ENCODE measurements around the gene SLC35C1. TPM values are rescaled to one million over a fixed set of nuclear protein-coding genes. Genes with fewer than 3 reads are reported as not detected.

The SLC35C1 gene
- total and polyA plus RNA-seq, 2 of the 13 experiments (the other 11 are each of a cell fraction or from before 2014, with no cell fraction given), result 2.9 to 7.0 TPM

- in situ Hi-C loops (cut with HindIII; ENCODE audit: extremely low pct_ligation_motif_present, low pct_unique_long_range_greater_than_20kb), result no loop called here
- Histone ChIP-seq H3K27ac (ENCODE audit: extremely low read length, insufficient read depth, low read length) (no peak overlapping the region), H3K9ac (ENCODE audit: insufficient read depth, low read depth, low read length) (no peak overlapping the region), H3K79me2 (ENCODE audit: insufficient read depth, low read length) (no peaks in the 10 kb centered on the region), H3K27me3 (ENCODE audit: control insufficient read depth in 1 of 2, insufficient read depth in 2 of 2, low read length in 2 of 2) (peaks cover 0 to 11% of the 10 kb centered on the region in 2 experiments; a peak in 1 of 5 replicates), H3K4me3 (replicated peaks in 1 of 3; ENCODE audit: insufficient read depth in 1 of 3, low read depth in 2 of 3, low read length in 3 of 3) (no peak overlapping the region), H2AFZ (ENCODE audit: low read length) (no peak overlapping the region), H3K9me3 (ENCODE audit: low read length) (no peaks in the 10 kb centered on the region), H3K36me3 (replicated peaks in 1 of 2; ENCODE audit: control insufficient read depth in 1 of 2, insufficient read depth in 2 of 2, low read length in 2 of 2) (no peaks in the 10 kb centered on the region), H4K20me1 (ENCODE audit: insufficient read depth, low read length) (no peaks in the 10 kb centered on the region), H3K4me2 (ENCODE audit: low read depth, low read length) (no peak overlapping the region), H3K4me1 (ENCODE audit: insufficient read depth, low read length) (no peaks in the 10 kb centered on the region)
- DNase-seq (ENCODE audit: low spot score), result no peak
- no peak for TF ChIP-seq DBP (CRISPR knock-in tag; IDR thresholded peaks at IDR 0.05; ENCODE audit: not compliant biosample characterization)
- TF ChIP-seq ZNF768 (CRISPR knock-in tag; IDR thresholded peaks at IDR 0.05), result peak; percentile 36; the same call in 1 of the 2 replicates
- no peak for TF ChIP-seq ZHX1 (CRISPR knock-in tag; IDR thresholded peaks at IDR 0.05; ENCODE audit: low read depth)
- TF ChIP-seq HNF1B (CRISPR knock-in tag; IDR thresholded peaks at IDR 0.05), result no peak
- WGBS (ENCODE audit: low lambda C conversion rate), result 14% methylated on average over 9 of the region's 9 CpGs
- intact Hi-C loops (cut with micrococcal nuclease; ENCODE audit: unreplicated experiment), result no loop called here
- POLR2A ChIA-PET, result interaction anchor here (0.9 kb wide), 1 partner anchor 34 kb away, joined by 3 read pairs; no protein-coding TSS in a partner anchor
- CTCF ChIA-PET (ENCODE audit: low intra/inter-chr PET ratio, low total read pairs), result no interaction called here
- no peak for FAIRE-seq
- no peak for ATAC-seq
- BruUV-seq (replicated peaks), result no TSS peak
Measured at GRCh38 chr11:45832811-45833441, 28.0 kb downstream of the SLC35C1 start.

All from HepG2 (cell line).